Left renal pelvis (tissue), 4 donors: ENCODE data around the gene LRRC8D. TPM values are rescaled to one million over a fixed set of nuclear protein-coding genes. Genes with fewer than 3 reads are reported as not detected.

Experiments used
- DNase-seq, 4 donors: peaks; one replicate each; pipeline ENCODE4 v3.0.0-alpha.2; 2013; ENCODE audit warnings: low read depth in 4 of 4, low spot score in 3 of 4
- polyA plus RNA-seq, 4 donors: library from polyadenylated mRNA; unstranded; fragments of 120-200 nt; gene quantifications; one replicate each; pipeline ENCODE4 v1.2.1, GENCODE V29; 2013; ENCODE audit not compliant: insufficient read length in 4 of 4

Gene LRRC8D
- polyA plus RNA-seq, 4 donors = 20.7 to 44.1 (median 38.2) TPM

DNA sequence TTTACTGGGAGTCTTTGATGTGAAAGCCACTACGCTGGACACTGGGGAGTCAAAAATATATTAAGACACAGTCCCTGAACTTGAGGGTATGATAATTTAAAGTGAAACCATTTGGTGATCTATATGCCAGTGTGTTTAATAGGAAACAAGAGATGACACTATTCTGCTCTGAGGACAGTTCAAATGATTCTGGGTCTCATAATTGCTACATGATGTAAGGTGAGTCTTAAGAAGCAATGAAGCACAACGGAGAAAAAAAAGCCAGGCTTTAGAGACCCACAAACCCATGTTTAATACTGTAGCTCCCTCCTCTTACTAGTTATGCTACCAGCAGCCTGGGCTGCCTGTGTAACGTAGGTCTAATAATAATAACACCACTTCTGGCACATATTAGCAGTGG is 14.2 kb upstream of the LRRC8D start:
- no peak for DNase-seq

DNA sequence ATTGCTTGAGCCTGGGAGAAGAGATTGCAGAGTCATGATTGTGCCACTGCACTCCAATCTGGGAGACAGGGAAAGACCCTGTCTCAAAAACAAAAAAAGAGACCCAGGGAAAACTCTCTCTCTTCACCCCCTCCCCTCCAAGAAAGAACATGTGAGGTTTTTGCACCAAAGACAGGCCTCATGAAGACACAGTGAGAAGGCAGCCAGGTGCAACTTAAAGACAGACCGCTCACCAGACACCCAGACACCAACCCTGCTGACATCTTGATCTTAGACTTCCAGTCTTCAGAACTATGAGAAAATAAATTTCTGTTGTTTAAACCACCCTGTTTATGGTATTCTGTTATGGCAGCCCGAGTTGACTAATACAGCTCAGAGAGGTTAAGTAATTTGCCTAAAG is 13.3 kb upstream of the LRRC8D start:
- no peak for DNase-seq

DNA sequence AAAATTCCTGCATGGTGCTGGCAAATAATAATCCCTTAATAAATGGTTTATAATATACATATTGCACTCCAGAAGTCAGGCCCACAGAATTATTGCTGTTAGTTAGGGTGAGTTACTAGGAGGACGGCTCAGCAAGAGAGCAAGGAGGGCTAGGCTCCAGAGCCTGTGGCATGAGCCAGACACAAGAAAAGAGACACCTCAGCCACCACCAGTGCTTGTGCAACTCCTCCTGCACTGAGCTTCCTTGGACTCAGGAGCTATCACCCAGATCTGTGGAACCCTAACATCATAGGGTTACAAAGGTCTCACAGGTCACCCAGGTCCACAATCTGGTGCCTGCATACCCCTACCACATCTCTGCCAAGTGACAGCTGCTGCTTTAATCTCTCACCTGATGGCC is 12.8 kb upstream of the LRRC8D start:
- no peak for DNase-seq

DNA sequence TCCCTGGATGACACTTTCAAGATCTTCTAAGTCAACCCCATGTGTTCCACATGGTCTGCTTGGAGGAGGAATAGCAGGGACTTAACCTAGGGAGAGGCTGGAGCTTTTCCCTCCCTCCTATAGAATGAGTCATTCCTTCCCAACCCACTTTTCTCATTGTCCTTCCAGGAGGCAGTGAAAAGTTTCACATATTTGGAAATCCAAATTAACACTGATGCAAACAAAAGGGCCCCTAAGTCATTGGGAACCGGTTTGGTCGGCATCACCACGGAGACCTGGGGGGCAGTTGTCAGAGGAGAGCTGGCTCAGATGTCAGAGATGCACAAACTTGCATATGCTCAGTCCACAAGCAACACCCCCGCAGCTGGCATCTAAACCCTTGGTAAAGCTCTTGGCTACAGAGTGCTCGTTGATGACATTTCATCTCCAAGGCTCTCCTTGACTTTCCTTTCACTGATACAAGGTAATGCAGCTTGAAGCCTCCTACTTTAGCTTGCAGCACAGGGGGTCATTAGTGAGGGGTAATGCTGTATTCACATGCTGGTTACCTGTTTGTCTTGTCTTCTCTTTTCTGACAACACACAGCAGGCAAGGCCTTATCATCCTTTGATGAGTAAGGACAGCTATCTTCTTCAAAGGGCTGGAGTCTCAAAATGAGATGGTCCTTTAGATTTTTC is 12.3 kb upstream of the LRRC8D start:
- DNase-seq = no peak

DNA sequence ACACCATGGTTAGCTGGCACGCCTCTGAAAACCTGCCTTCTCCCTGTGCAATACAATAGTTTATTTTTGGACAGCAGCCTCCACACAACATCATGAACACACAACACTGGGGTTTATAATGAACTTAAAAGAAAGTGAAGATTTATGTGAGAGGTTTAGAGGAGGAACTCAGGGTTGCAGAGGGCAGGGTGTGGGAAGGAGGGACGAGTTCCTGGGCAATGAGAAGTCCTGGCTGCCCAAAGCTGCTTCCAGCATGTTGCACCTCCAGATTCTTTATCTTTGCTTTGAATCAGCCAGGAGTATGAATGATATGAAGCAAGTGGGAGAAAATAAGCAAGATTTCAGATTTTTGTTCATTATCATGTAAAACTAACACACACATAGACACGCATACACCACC is 11.3 kb upstream of the LRRC8D start:
- DNase-seq = no peak

DNA sequence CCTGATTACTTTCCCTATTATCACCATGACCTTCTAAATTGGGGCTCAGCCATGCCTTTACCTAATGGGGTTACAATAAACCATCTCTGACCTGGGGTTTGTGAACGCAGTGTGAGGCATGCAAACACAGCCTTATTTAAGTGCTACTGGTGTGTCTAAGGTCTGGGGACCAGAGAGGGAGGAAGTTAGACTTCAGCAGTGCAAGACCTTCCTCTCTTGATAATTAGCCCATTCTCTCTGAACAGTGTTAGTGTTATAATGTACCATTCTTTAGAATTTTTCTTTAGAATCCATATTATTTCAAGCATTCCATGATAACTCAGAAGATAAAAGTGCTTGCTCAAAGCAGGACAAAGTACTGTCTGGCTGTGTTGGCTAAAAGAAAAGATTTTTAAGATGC is 10.5 kb upstream of the LRRC8D start:
- DNase-seq = no peak

DNA sequence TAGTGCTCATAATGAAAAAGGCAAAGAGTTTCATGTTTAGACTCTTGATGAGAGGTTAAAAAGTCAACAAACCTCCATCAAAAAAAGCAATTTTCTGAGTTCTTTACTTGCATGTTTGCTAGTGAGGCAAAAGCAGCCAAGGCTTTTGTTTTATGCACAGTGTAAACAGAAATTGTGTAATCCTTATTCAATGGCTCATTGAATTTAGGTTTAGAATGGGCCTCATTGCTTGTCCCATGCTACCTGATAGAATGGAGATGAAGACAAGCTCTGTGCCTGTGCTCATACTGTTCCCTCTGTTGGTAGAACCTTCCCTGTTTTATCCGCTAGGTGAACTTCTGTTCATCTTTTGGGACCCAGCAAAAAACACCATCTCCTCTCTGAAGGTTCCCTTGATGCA is 10.0 kb upstream of the LRRC8D start:
- DNase-seq = no peak

DNA sequence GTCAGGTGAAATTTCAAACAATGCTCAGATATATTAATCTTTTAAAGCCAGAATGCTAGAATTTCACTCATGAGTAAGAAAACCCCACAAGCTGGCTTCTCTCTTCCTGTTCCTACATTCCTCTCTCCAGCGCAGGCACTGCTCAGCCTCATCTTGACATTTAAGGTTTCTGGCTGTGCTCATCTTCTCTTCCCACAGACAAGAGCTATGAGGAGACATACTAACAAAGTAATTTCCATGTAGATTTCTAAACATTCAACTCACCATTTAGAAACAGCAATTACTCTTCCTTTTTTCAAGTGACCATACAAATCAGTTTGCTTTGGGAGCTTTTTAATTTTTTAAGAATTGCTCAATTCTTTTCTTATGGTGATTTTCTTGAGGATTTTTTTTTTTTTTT is 7.8 kb upstream of the LRRC8D start:
- no peak for DNase-seq

DNA sequence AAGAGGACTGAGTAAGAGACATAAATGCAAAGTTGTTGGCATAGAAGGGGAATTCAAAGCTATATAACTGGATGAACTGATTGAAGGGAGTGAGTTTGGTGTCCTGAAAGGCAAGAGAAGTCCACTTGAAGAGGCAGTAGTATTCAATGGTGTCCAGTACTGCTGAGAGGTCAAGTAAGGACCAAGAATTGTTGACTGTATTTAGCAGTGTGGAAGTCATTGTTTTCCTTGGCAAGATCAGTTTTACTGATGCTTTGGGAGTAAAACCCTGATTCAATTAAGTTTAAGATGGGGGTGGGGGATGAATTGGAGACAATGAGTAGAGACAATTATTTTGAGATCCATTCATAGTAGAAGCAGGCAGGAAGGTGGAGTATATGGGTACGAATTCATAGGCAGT is 5.8 kb upstream of the LRRC8D start:
- no peak for DNase-seq

DNA sequence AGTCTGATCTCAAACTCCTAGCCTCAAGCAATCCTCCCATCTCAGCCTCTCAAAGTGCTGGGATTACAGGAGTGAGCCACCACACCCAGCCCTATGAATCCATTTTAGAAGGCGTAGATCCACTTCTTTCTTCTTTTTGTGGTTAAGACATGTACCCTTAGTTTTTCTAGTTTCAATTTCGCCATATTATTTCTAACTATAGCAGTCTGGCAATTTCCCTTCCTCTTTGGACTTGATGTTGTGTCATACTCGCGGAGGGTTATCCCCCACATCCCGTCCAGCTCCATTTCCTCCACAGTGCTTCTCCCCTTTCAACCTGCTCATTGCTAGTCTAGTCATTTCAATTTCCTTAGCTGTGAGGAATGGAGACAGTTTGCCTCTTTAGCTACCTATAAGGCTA is 5.2 kb upstream of the LRRC8D start:
- DNase-seq = no peak

DNA sequence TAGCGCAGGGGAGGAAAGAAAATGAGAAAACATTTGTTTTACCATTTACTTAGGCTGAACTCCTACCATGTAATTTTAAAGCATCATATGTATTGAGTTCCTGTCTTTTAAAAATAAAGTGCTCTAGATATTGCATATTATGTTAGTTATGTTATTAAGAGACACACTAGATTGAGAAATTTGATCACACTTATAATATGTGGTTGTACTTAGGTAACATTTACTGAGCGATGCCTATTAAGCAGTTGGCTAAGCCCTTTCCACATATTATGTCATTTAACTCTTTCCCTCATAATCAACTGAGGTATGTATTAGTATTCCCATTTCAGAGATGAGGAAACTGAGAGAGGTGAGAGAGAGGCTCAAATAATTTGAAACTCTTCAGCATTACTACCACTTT is 4.5 kb upstream of the LRRC8D start:
- no peak for DNase-seq

DNA sequence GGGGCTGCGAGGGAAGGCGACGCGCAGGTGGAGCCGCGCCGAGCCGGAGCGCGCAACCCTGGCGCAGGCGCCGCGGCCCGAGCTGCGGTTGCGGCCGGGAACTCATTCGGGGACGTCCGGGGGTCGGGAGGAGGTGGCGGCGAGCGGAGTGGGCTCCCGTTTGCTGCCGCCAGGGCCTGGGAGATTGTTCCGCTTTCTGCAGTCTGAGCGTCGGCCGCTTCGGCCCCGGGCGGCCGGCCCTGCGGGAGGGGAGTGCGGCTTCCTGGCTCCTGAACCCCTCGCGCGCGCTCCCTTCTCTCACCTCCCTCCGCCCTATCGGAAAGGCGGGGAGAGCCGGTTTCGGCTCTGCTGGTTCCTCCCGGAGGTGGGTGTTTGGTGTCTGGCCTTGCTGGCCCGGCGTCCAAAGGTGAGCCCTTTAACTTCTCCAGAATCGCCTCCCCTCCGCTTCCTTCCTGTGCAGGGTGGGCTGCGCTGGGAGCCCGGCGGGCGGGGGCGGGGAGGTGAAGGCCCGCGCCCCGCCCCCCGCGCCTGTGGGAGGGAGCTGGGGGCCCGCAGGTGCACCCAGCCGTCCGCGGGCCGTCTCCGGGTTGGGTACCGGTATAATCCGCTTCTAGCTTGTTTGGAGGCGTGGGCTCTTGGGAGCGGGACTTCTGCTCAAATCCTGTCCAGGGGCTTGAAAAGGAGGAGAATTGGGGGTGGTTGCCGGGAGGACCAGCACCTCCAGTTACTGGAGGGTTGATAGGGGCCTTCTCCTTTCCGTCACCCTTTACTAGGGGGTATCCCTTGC is 683 bp downstream of the LRRC8D start:
- DNase-seq = no peak

DNA sequence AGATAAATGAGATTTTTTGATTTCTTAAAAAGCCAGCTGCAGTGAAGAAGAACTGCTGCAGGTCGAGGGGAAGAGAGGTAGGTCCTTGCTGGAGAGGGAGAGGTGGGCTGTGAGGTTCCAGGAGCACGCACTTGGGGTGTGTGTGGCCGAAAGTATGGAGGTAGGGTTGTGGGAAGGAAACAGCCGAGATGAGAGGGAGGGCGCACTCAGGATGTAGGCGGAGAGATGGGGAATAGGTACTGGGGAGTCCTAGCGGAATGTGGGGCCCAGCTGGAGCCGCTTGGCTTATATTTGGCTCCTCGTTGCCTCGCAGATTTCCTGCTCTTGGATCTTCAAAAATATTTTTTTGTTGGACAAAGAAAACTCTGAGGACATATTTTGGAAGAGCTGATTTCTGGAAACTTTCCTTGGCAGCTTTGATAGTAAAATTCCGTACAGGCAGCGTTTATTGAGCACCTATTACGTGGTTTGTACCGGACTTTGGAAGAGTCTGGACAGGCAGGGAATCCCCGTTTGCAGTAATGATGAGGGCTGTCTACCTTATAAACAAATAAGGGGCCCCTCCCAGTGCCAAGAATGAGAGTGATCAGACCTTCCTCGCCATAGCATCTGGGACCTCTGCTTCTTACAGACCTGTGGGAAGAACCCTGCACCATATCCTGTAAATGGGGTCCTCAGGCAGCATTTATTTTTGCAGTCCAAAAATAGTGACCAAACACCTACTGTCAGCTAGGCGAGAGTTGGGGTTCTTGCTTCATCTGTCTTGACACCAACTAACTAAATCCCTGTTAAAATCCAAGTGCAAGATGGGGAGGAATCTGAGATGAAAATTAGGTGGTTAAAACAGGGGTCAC is 1.5 kb downstream of the LRRC8D start:
- DNase-seq = no peak

DNA sequence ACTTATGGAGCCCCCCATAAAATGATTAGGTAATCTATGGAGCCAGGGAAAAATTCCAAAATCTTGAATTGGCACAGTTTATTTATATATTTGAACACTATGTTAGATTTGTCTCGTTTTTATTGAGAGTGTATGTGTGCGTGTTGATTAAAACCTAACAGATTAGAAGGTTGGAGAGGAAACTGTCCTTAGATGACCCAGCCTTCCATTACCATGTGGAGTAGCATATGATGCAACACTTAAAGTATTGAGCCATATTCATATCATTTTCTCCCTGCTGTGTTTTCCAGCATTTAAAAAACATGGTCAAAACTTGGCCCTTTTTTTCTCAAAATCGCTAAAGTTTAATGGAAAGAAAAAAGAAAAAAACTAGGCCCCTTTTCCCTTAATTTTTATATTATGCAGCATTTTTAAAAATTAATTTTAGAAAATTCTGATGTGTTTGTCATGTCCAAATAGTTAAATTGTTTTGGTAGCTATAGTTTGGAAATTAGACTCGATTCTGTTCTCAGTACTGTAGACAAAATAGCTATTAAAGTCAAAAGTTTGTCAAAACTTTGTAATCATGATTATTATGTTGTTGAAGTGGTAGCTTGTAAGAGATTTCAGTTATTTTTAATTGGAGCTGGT is 2.3 kb downstream of the LRRC8D start:
- no peak for DNase-seq

DNA sequence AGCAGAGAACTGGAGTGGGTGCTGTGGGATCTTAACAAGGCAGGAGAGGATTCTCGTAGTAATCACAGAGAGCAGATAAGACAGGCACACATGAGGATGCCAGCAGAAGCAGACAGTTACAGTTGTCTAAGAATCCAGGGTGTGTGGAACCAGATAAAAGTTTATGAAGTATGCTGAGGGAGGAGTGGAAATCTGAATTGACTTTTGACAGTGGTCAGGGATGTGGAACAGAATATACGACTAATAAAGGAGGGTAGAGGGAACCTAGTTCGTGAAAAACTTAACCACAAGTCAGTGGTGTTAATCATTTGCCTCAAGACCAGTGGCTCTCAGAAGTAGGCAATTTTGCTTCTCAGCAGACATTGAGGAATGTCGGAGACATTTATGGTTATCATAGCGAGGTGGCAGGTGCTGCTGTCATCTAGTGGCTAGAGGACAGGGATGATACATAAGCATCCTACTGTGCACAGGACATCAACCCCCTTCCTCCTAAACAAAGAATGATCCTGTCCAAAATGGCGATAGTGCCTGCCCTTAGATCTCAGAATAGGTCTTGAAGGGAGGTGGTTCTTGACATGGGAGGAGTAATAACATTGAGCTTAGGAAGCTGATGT is 3.0 kb downstream of the LRRC8D start:
- DNase-seq = no peak

DNA sequence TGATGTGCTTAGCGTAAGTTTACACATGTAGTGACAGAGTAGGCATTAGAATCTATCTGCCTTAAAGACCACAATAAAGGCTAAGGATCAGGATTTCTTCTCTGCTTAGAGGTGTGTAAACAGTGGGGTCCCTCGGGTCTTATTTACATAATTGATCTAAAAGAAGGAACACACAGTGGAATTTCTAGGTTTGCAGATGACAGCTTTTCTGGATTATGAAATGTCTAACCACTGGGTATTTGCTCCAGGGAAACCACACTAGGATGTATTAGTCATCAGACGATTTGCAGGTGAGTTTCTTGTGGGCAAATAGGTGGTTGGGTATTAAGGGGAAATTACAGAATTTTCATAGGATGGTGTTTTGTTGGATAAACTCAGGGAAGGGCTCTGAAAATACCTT is 5.8 kb downstream of the LRRC8D start:
- no peak for DNase-seq

DNA sequence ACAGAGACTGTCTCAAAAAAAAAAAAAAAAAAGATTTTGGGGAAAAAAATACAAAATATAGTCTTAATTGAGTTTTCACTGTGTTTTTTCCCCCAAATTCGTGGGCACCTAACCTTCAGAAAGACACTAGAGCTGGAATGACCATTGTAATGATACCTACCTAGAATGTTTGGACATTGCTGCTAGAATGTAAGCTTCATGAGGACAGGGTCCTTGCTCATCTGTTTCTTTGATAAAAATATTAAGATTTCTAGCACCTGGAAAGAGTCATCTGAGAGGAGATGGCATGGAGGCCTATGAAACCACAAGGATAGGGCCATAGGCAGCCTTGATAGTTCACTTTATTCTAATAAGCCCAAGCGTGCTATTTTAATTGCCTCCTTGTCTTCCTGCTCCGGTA is 6.5 kb downstream of the LRRC8D start:
- DNase-seq = no peak

DNA sequence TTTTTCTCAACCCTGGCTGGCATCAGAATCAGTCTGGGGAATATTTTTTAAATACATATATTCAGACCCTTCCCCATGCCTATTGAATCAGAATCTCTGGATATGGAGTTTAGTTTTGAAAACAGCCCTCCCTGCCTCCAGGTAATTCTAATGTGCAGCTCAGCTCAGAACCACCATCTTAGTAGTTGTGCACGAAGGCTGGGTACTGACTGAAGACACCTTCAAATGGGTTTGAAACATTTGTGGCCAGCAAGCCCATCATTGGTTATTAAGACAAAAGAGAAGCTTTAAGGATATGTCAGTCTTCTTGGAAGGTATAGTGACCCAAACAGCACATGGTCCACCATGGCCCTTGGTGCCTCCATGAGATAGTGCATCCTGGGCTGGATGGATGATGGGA is 7.1 kb downstream of the LRRC8D start:
- no peak for DNase-seq

DNA sequence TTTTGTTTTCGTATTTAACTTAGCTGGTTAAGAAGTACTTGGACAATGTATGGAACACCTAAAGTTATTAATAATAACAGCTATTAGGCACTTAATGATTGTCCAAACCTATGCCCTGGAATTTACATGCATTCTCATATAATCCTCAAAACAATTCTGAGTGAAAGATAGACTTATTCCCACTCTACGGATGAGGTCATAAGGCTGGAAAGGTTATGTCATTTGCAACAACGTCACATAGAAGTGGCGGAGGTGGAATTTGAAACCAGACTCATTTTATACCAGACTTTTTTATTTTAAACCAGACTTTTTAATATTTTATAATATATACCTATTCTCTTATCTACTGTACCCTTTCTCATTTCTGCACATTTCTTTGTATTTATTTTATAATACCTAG is 8.4 kb downstream of the LRRC8D start:
- no peak for DNase-seq

DNA sequence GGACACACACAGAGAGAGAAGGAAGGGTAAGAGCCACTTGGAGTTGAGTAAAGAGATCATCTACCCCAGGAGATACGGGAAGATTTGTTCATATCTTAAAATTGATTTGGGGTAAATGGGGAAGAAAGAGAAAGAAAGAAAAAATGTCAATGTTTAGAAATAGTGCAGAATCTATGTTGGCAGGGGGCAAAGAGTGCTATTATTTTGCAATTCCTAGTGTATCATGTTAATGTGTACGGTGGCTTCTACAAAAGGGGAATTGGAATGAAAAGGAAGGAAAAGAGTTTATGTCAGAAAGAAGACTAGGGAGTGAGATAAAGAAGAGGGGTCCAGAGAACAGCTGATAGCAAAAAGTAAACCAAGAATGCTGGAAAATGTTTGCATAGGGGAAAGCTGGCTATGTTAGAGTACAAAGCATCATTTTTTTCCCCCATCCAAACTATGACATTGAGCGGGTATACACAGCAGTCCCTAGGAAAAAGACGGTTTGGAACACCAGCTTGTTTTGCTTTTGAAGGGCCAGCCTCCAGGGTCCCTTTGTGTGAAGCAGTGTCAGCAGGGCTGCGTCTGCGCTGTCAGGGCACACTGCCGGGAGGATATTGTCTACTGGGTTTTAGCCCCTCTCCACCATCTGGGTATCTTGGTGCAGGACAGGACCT is 10.8 kb downstream of the LRRC8D start:
- no peak for DNase-seq
